Osteoblast (primary cell): ENCODE data around the gene AIFM2. TPM values are rescaled to one million over a fixed set of nuclear protein-coding genes. Genes with fewer than 3 reads are reported as not detected.

Source experiments
- DNase-seq: peaks from one replicate; pipeline ENCODE4 v3.0.0; 2011; ENCODE audit warnings: low spot score, mixed read lengths; ENCODE audit not compliant: insufficient read length; ENCODE audit errors: missing footprints
- H2AFZ ChIP-seq: 2 replicates; pipeline ENCODE4 v1.6.0; 2011; ENCODE audit warnings: mild to moderate bottlenecking, low read length
- H3K27ac ChIP-seq: 2 replicates; pipeline ENCODE4 v1.5.1; 2011; ENCODE audit warnings: mild to moderate bottlenecking, low read depth, low read length, moderate library complexity
- H3K27me3 ChIP-seq: 2 replicates; pipeline ENCODE4 v1.6.0; 2012; ENCODE audit warnings: mild to moderate bottlenecking, control low read depth, inconsistent platforms, low read length, moderate library complexity; ENCODE audit not compliant: insufficient read depth
- H3K36me3 ChIP-seq: 2 replicates; pipeline ENCODE4 v1.5.1; 2011; ENCODE audit warnings: mild to moderate bottlenecking, low read length, control low read depth, moderate library complexity; ENCODE audit not compliant: insufficient read depth
- H3K4me1 ChIP-seq: 2 replicates; pipeline ENCODE4 v1.5.1; 2011; ENCODE audit warnings: mild to moderate bottlenecking, low read length, control low read depth, moderate library complexity; ENCODE audit not compliant: insufficient read depth
- H3K4me2 ChIP-seq: 2 replicates; pipeline ENCODE4 v1.6.0; 2011; ENCODE audit warnings: mild to moderate bottlenecking, low read length; ENCODE audit not compliant: insufficient read depth
- H3K4me3 ChIP-seq: fragments of 200-600 bp; sonication (generic); 3 replicates; pipeline ENCODE4 v1.5.1; 2012; ENCODE audit warnings: mild to moderate bottlenecking, low read length, inconsistent platforms; ENCODE audit not compliant: insufficient read depth
- H3K79me2 ChIP-seq: 2 replicates; pipeline ENCODE4 v1.6.0; 2012; ENCODE audit warnings: mild to moderate bottlenecking, low read length, control low read depth, inconsistent platforms; ENCODE audit not compliant: insufficient read depth
- H3K9me3 ChIP-seq: 2 replicates; pipeline ENCODE4 v1.5.1; 2011; ENCODE audit warnings: low read depth, low read length, control low read depth
- H4K20me1 ChIP-seq: 2 replicates; pipeline ENCODE4 v1.6.0; 2012; ENCODE audit warnings: mild to moderate bottlenecking, low read length, control low read depth; ENCODE audit not compliant: insufficient read depth
- CTCF ChIP-seq: IDR thresholded peaks from 2 replicates; pipeline ENCODE4 v1.5.1; 2011; ENCODE audit warnings: mild to moderate bottlenecking, low read depth, low read length, moderate library complexity; ENCODE audit errors: extremely low read depth
- total RNA-seq: library from RNA; depleted of rRNA; stranded (reverse); fragments of >200 nt; gene quantifications from 2 replicates; pipeline ENCODE4 v1.2.3, GENCODE V29; 2012

Gene AIFM2
- total RNA-seq, 1 donor, result 14.8 TPM

- no peak overlapping the region for H2AFZ ChIP-seq
- no peak for TF ChIP-seq CTCF
- no peak for DNase-seq
- peak overlapping the region; percentile 23 for H3K4me2 ChIP-seq
- peaks cover 42% of the 10 kb centered on the region for H3K4me1 ChIP-seq
- no peaks in the 10 kb centered on the region for H3K27me3 ChIP-seq
- no peaks in the 10 kb centered on the region for H3K9me3 ChIP-seq
- peaks cover 80% of the 10 kb centered on the region for H3K79me2 ChIP-seq
- no peak overlapping the region for H3K4me3 ChIP-seq
- H3K27ac ChIP-seq, result no peak overlapping the region
- H4K20me1 ChIP-seq, result peaks cover 71% of the 10 kb centered on the region
- peaks cover 38% of the 10 kb centered on the region for H3K36me3 ChIP-seq
Observed at GRCh38 chr10:70167246-70167645, 34.6 kb upstream of the AIFM2 start.

GRCh38 chr10:70166394-70166793 is 33.8 kb upstream of the AIFM2 start:
- Histone ChIP-seq H4K20me1 (peaks cover 79% of the 10 kb centered on the region), H3K27me3 (no peaks in the 10 kb centered on the region), H3K27ac (no peak overlapping the region), H3K4me1 (peaks cover 49% of the 10 kb centered on the region), H2AFZ (no peak overlapping the region), H3K4me3 (no peak overlapping the region), H3K79me2 (peaks cover 88% of the 10 kb centered on the region), H3K9me3 (no peaks in the 10 kb centered on the region), H3K36me3 (peaks cover 46% of the 10 kb centered on the region), H3K4me2 (no peak overlapping the region)
- DNase-seq, result no peak
- TF ChIP-seq CTCF, result no peak

- Histone ChIP-seq H3K27me3 (no peaks in the 10 kb centered on the region), H4K20me1 (peaks cover 91% of the 10 kb centered on the region), H3K4me2 (peak overlapping the region; percentile 21), H3K4me1 (peaks cover 49% of the 10 kb centered on the region), H3K4me3 (no peak overlapping the region), H3K9me3 (no peaks in the 10 kb centered on the region), H3K36me3 (peaks cover 68% of the 10 kb centered on the region), H3K27ac (no peak overlapping the region), H2AFZ (no peak overlapping the region), H3K79me2 (peaks cover 98% of the 10 kb centered on the region)
- DNase-seq, result no peak
- TF ChIP-seq CTCF, result no peak
Observed at GRCh38 chr10:70164163-70164562, 31.5 kb upstream of the AIFM2 start.

GRCh38 chr10:70163448-70163847 is 30.8 kb upstream of the AIFM2 start:
- Histone ChIP-seq H3K4me3 (no peak overlapping the region), H3K4me1 (peaks cover 49% of the 10 kb centered on the region), H3K27ac (no peak overlapping the region), H4K20me1 (peaks cover 84% of the 10 kb centered on the region), H3K79me2 (peaks cover 95% of the 10 kb centered on the region), H2AFZ (no peak overlapping the region), H3K4me2 (peak overlapping the region; percentile 39), H3K27me3 (no peaks in the 10 kb centered on the region), H3K36me3 (peaks cover 72% of the 10 kb centered on the region), H3K9me3 (no peaks in the 10 kb centered on the region)
- TF ChIP-seq CTCF, result no peak
- no peak for DNase-seq
